Transverse colon (tissue), 3 donors: ENCODE results near the gene MMP11.

ENCODE experiments used
- POLR2A ChIP-seq: fragments of 450-650 bp; IDR thresholded peaks from one replicate; pipeline ENCODE4 v1.6.1; 2016; ENCODE audit warnings: antibody characterized with exemption, mild to moderate bottlenecking, moderate library complexity
- TF ChIP-seq, protein P1 (sequence below), 5 experiments: fragments of 200-600 bp in 3 of 5; fragments of 450-650 bp in 2 of 5; sonication (generic) in 3 of 5; IDR thresholded peaks; 1 replicate in 2 of 5; 2 replicates in 3 of 5; pipeline ENCODE4 v1.5.1; 2016 to 2017; ENCODE audit warnings: antibody characterized with exemption in 5 of 5, inconsistent platforms in 3 of 5, mild to moderate bottlenecking in 2 of 5, moderate library complexity in 1 of 5

DNA sequence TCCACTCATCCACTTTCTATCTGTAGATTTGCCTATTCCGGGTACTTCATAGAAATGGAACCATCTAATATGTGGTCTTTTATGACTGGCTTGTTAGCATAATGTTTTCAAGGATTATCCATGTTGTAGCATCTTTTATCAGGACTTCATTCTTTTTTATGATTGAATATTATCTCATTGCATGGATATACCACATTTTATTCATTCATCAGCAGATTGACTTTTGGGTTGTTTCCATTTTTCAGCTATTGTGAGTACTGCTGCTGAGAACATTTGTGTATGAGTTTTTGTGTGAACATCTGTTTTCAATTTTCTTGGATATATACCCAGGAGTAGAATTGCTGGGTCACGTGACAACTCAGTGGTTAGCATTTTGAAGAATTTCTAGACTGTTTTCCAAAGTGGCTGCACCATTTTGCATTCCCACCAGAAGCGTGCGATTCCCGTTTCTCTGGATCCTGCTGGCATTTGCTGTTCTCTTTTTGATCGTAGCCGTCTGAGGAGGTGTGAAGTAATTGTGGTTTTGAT lies 57.3 kb downstream of the MMP11 start:
- no peak for TF ChIP-seq POLR2A
- TF ChIP-seq, protein P1, sequence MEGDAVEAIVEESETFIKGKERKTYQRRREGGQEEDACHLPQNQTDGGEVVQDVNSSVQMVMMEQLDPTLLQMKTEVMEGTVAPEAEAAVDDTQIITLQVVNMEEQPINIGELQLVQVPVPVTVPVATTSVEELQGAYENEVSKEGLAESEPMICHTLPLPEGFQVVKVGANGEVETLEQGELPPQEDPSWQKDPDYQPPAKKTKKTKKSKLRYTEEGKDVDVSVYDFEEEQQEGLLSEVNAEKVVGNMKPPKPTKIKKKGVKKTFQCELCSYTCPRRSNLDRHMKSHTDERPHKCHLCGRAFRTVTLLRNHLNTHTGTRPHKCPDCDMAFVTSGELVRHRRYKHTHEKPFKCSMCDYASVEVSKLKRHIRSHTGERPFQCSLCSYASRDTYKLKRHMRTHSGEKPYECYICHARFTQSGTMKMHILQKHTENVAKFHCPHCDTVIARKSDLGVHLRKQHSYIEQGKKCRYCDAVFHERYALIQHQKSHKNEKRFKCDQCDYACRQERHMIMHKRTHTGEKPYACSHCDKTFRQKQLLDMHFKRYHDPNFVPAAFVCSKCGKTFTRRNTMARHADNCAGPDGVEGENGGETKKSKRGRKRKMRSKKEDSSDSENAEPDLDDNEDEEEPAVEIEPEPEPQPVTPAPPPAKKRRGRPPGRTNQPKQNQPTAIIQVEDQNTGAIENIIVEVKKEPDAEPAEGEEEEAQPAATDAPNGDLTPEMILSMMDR (IDR thresholded peaks at IDR 0.05) = no peak
